Neural progenitor cell (in vitro differentiated cells): Measurements from ENCODE around the gene TARDBP.

ENCODE experiments used
- CTCF ChIP-seq: fragments of 200-600 bp; sonication (generic); IDR thresholded peaks from 2 replicates; pipeline ENCODE4 v1.5.1; 2017; ENCODE audit warnings: antibody characterized with exemption, mild to moderate bottlenecking
- EZH2 ChIP-seq: fragments of 200-600 bp; sonication (generic); IDR thresholded peaks from 2 replicates; pipeline ENCODE4 v1.6.1; 2017; ENCODE audit warnings: antibody characterized with exemption, mild to moderate bottlenecking, moderate library complexity

- TF ChIP-seq EZH2, result no peak
- no peak for TF ChIP-seq CTCF
Observed at GRCh38 chr1:11057477-11057876, 45.0 kb downstream of the TARDBP start.
